ENCODE measurements around the gene SLC5A6. TPM values are rescaled to one million over a fixed set of nuclear protein-coding genes. Genes with fewer than 3 reads are reported as not detected.

Gene SLC5A6
- total RNA-seq, 1 donor from 2014 or later, result 89.2 TPM

DNA sequence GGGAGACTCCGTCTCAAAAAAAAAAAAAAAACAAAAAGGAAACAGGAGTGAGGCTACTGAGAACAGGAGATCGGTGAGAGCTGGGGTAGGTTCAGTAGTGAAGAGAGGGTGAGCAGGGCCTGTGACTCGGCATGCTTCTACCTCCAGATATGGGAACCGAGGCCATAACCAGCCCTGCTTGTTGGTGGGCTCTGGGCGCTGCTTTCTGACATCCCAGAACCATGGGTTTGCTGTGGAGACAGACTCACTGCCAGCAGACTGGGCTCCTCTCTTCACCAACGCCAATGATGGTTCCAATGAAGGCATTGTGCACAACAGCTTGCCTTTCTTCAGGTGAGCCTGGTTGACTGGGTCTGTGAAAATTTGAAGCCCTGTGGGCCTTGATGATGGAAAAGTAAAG, 11.3 kb upstream of the SLC5A6 start:
- DNase-seq (ENCODE audit: low spot score), result no peak
- no peak overlapping the region for H3K27ac Mint-ChIP-seq
- H3K36me3 Mint-ChIP-seq (ENCODE audit: low read depth), result peaks cover 64% of the 10 kb centered on the region
- H3K4me3 Mint-ChIP-seq, result no peak overlapping the region
- intact Hi-C loops (cut with micrococcal nuclease), result no loop called here
- H3K27me3 Mint-ChIP-seq (ENCODE audit: insufficient read depth), result no peaks in the 10 kb centered on the region
- H3K9me3 Mint-ChIP-seq, result no peaks in the 10 kb centered on the region
- H3K4me1 Mint-ChIP-seq (ENCODE audit: low read depth), result peaks cover 16% of the 10 kb centered on the region

DNA sequence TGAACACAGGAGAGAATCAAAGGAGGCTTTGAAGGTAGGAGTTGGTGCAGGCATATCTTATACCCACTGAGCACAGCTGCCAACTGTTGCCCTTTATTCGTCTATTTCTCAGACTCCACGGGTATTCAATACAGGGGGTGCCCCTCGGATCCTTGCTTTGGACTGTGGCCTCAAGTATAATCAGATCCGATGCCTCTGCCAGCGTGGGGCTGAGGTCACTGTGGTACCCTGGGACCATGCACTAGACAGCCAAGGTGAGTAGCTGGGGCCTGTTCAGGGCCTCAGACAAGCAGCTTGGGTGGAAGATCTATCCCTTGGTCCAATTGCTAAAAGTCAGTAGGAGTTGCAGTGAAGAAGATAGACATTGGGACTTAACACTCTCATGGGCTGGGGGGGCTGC, 10.3 kb upstream of the SLC5A6 start:
- no peak overlapping the region for H3K4me3 Mint-ChIP-seq
- H3K27ac Mint-ChIP-seq, result no peak overlapping the region
- peaks cover 65% of the 10 kb centered on the region for H3K36me3 Mint-ChIP-seq (ENCODE audit: low read depth)
- H3K4me1 Mint-ChIP-seq (ENCODE audit: low read depth), result peaks cover 26% of the 10 kb centered on the region
- no peaks in the 10 kb centered on the region for H3K9me3 Mint-ChIP-seq
- no peak for DNase-seq (ENCODE audit: low spot score)
- H3K27me3 Mint-ChIP-seq (ENCODE audit: insufficient read depth), result no peaks in the 10 kb centered on the region
- intact Hi-C loops (cut with micrococcal nuclease), result no loop called here

DNA sequence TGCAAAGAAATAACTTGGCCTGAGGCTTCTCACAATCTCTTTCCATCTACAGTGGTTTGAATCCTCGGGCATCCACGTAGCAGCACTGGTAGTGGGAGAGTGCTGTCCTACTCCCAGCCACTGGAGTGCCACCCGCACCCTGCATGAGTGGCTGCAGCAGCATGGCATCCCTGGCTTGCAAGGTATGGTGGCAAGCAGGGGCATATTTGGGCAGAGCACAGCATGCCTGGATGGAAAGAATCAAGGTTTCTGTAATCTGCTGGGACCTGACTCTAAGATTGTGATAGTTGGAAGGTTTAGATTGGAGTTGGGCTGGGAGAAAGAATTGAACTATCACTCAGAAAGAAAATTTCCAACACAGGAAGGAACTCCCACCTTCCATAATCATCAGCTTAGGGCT, 9.1 kb upstream of the SLC5A6 start:
- intact Hi-C loops (cut with micrococcal nuclease), result no loop called here
- H3K4me3 Mint-ChIP-seq, result no peak overlapping the region
- H3K9me3 Mint-ChIP-seq, result no peaks in the 10 kb centered on the region
- no peak for DNase-seq (ENCODE audit: low spot score)
- H3K4me1 Mint-ChIP-seq (ENCODE audit: low read depth), result peaks cover 37% of the 10 kb centered on the region
- peaks cover 61% of the 10 kb centered on the region for H3K36me3 Mint-ChIP-seq (ENCODE audit: low read depth)
- H3K27me3 Mint-ChIP-seq (ENCODE audit: insufficient read depth), result no peaks in the 10 kb centered on the region
- no peak overlapping the region for H3K27ac Mint-ChIP-seq

DNA sequence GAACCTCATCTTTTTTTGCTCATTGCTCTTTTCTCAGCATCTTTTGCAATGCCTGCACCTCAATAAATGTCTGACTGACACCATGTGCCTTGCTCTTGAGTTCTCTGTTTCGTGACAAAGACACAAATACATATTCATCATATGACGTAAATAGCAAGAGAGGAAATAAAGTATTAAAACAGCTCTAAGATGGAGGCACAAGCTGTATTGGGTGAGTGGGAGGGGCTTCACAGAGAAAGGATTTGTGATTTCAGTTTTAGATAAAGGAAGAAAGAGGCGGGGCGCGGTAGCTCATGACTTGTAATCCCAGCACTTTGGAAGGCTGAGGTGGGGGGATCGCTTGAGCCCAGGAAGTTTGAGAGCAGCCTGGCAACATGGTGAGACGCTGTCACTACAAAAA, 8.0 kb upstream of the SLC5A6 start:
- H3K36me3 Mint-ChIP-seq (ENCODE audit: low read depth), result peaks cover 61% of the 10 kb centered on the region
- DNase-seq (ENCODE audit: low spot score), result no peak
- H3K4me1 Mint-ChIP-seq (ENCODE audit: low read depth), result peaks cover 40% of the 10 kb centered on the region
- H3K27me3 Mint-ChIP-seq (ENCODE audit: insufficient read depth), result no peaks in the 10 kb centered on the region
- no peak overlapping the region for H3K4me3 Mint-ChIP-seq
- H3K9me3 Mint-ChIP-seq, result no peaks in the 10 kb centered on the region
- intact Hi-C loops (cut with micrococcal nuclease), result no loop called here
- H3K27ac Mint-ChIP-seq, result no peak overlapping the region

DNA sequence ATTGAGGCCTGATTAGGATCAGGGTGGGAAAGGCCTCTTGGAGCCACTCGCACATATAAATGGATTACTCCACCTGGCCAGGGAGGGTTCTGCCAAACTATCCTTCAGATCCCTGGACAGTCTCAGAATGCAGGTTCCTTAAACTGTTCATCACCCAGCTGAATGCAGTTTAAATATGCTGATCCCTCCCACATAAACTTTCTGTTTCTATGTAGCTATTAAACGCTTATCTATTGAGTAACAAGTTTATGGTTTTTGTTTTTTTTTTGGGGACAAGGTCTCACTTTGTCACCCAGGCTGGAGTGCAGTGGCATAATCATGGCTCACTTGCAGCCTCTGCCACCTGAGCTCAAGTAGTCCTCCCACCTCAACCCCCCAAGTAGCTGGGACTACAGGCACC, 7.0 kb upstream of the SLC5A6 start:
- Mint-ChIP-seq H3K4me1 (ENCODE audit: low read depth) (peaks cover 41% of the 10 kb centered on the region), H3K27ac (no peak overlapping the region)

DNA sequence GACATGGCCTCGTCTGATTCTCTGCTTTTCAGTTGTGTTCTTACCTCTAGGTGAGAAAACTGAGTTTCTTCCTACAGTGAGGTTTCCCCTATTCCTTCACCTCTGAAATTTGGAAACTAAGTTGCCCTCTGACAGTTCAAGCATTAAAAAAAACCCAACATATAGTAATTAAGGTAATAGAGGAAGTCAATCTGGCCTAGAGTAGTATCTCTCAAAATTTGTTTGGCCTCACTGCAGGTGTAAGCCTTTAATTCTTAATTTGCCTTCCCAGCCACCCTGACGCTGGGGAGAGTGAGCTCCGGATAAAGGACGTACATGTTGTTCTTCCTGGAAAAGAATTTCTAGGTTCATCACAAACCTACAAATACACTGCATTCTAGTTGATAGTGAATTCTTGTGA, 6.5 kb upstream of the SLC5A6 start:
- no peak overlapping the region for H3K27ac Mint-ChIP-seq
- H3K27me3 Mint-ChIP-seq (ENCODE audit: insufficient read depth), result no peaks in the 10 kb centered on the region
- H3K4me3 Mint-ChIP-seq, result peak overlapping the region; percentile 98
- no peak for DNase-seq (ENCODE audit: low spot score)
- no peaks in the 10 kb centered on the region for H3K9me3 Mint-ChIP-seq
- peaks cover 57% of the 10 kb centered on the region for H3K36me3 Mint-ChIP-seq (ENCODE audit: low read depth)
- H3K4me1 Mint-ChIP-seq (ENCODE audit: low read depth), result peaks cover 46% of the 10 kb centered on the region
- intact Hi-C loops (cut with micrococcal nuclease), result loop anchor here (1.0 to 10.0 kb wide), 6 partner anchors 9 to 976 kb away; partner anchors contain the start of genes CCDC121, CENPA, GPN1 and HADHA

More for the DNA sequence above, 7.0 kb upstream of the SLC5A6 start:
- intact Hi-C loops (cut with micrococcal nuclease), result loop anchor here (5.0 to 10.0 kb wide), 5 partner anchors 186 to 977 kb away; partner anchors contain the start of genes CCDC121, CENPA, GPN1 and HADHA
- no peaks in the 10 kb centered on the region for H3K9me3 Mint-ChIP-seq
- no peak for DNase-seq (ENCODE audit: low spot score)
- H3K4me3 Mint-ChIP-seq, result peak overlapping the region; percentile 98
- peaks cover 55% of the 10 kb centered on the region for H3K36me3 Mint-ChIP-seq (ENCODE audit: low read depth)
- H3K27me3 Mint-ChIP-seq (ENCODE audit: insufficient read depth), result no peaks in the 10 kb centered on the region

DNA sequence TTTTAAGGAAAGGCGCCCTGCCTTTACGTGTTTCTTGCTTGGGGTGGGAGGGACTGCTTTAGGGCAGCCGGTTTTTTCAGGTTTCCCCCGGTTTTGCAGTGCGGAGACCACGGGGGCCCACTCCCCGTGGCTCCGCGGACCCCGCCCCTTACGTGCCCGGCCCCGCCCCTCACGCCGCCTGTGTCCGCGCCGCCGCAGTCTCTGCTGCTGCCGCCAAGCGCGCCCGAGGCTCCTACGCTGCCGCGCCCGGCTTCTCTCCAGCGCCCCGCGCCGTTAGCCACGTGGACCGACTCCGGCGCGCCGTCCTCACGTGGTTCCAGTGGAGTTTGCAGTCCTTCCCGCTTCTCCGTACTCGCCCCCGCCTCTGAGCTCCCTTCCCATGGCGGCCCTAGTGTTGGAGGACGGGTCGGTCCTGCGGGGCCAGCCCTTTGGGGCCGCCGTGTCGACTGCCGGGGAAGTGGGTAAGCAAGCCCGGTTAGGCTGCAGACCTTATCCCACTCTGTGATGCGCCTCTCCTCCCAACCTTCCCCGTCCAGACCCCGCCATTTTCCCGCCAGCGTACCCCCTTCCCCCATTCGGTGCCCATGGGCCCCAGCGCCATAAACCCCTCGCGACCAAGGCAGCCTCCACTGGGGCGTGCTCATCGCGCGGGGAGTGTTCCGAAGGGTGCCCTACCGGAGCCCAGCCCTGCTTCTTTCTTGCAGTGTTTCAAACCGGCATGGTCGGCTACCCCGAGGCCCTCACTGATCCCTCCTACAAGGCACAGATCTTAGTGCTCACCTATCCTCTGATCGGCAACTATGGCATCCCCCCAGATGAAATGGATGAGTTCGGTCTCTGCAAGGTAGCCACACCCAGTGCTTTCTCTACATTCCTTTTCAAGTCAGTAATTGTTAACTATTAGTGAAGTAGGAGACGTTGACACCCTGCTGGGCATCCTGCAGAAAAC, 5.4 kb upstream of the SLC5A6 start, which contains the start of gene CAD:
TSS of gene CAD (plus strand) at position 197 of the 949 bp plus-strand sequence. CDS start at position 380, 183 bp downstream.
- peak; percentile 85 for DNase-seq (ENCODE audit: low spot score)
- Mint-ChIP-seq H3K36me3 (ENCODE audit: low read depth) (peaks cover 54% of the 10 kb centered on the region), H3K4me3 (peak within 1 kb of the TSS; percentile 98), H3K27me3 (ENCODE audit: insufficient read depth) (no peaks in the 10 kb centered on the region), H3K4me1 (ENCODE audit: low read depth) (peaks cover 58% of the 10 kb centered on the region), H3K27ac (peak within 1 kb of the TSS; percentile 94), H3K9me3 (no peaks in the 10 kb centered on the region)
- intact Hi-C loops (cut with micrococcal nuclease), result loop anchor here (1.0 to 10.0 kb wide), 17 partner anchors 8 to 975 kb away; partner anchors contain the start of genes ABHD1, AGBL5, CCDC121 and CENPA

DNA sequence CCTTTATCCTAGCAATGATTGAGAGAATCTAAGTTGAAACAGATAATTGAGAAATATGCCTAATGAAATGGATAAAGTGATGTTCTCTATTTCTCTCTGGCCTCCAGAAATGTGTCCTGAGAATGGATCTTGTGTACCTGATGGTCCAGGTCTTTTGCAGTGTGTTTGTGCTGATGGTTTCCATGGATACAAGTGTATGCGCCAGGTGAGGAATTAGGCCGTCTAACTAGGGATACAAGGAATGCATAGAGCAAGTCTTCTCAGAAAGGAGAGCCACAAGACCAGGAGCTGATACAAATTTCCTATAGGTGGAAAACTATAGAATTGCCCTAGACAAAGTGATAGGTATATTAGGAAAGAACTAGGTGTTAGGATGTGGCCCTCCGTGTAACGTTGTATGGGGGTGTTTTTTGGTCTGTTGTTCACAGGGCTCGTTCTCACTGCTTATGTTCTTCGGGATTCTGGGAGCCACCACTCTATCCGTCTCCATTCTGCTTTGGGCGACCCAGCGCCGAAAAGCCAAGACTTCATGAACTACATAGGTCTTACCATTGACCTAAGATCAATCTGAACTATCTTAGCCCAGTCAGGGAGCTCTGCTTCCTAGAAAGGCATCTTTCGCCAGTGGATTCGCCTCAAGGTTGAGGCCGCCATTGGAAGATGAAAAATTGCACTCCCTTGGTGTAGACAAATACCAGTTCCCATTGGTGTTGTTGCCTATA, 4.5 kb upstream of the SLC5A6 start:
- Mint-ChIP-seq H3K9me3 (no peaks in the 10 kb centered on the region), H3K36me3 (ENCODE audit: low read depth) (peaks cover 48% of the 10 kb centered on the region), H3K4me3 (peak overlapping the region; percentile 98), H3K27ac (peak overlapping the region; percentile 91), H3K27me3 (ENCODE audit: insufficient read depth) (no peaks in the 10 kb centered on the region), H3K4me1 (ENCODE audit: low read depth) (peaks cover 58% of the 10 kb centered on the region)
- intact Hi-C loops (cut with micrococcal nuclease), result loop anchor here (1.0 to 10.0 kb wide), 16 partner anchors 46 to 974 kb away; partner anchors contain the start of genes ABHD1, AGBL5, CCDC121 and CENPA
- DNase-seq (ENCODE audit: low spot score), result no peak

DNA sequence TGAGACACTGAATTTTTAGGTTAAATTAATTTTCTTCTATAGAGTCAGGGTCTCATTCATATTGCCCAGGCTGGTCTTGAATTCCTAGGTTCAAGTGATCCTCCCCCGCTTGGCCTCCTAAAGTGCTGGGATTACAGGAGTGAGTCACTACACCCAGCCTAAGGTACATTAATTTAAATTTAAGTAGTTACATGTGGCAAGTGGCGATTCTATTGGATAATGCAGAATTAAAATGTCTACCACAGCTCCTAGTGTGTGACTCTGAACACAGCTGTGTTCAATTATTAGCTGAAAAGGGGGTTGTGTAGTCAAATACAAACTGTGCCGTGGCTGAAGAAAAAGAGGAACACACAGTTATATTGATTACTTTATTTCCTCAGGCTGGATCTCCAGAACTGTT, 2.9 kb upstream of the SLC5A6 start:
- Mint-ChIP-seq H3K36me3 (ENCODE audit: low read depth) (peaks cover 42% of the 10 kb centered on the region), H3K27ac (no peak overlapping the region), H3K4me3 (no peak overlapping the region), H3K9me3 (no peaks in the 10 kb centered on the region), H3K27me3 (ENCODE audit: insufficient read depth) (no peaks in the 10 kb centered on the region), H3K4me1 (ENCODE audit: low read depth) (peaks cover 53% of the 10 kb centered on the region)
- DNase-seq (ENCODE audit: low spot score), result no peak
- intact Hi-C loops (cut with micrococcal nuclease), result loop anchor here (5.0 to 10.0 kb wide), 5 partner anchors 190 to 973 kb away; partner anchors contain the start of genes CCDC121, CENPA, GPN1 and HADHA

DNA sequence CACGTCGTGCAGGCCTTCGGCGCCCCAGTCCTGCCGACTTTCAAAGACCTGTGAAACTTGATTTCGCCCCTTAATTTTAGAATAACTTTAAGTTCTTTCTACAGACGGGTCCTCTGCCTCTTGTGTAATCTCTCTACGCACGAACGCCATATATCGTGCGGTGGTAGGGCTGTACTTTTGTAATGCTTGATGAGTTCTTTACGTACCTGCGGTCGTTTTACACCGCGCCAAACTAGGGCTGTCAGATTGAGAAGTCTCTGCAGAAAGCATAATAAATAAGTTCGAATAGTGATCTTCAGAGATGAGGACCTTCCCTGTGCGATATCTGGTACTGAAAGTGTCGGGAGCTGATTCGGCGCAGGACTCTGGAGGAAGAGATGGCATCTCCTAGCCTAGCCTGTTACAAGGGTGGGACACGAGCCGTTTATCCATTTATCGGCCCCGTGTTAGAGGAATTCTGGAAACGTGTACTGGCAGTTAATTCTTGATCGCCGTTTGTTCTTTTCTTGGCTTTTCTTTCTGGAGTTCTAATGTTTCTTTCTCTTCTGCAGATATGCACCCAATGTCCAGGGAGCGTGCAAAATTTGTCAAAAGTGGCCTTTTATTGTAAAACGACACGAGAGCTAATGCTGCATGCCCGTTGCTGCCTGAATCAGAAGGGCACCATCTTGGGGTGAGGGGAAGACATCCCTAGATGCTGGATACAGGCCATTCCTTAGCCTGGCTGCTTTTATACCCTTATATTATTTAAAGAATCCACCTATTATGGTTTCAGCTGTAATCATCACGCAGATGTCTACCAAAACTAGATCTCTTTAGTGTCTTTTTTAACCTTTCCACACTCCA, 781 bp upstream of the SLC5A6 start:
- intact Hi-C loops (cut with micrococcal nuclease), result loop anchor here (1.0 to 10.0 kb wide), 11 partner anchors 50 to 450 kb away; partner anchors contain the start of genes CCDC121, GPN1, GTF3C2 and KHK
- no peaks in the 10 kb centered on the region for H3K9me3 Mint-ChIP-seq
- peaks cover 44% of the 10 kb centered on the region for H3K36me3 Mint-ChIP-seq (ENCODE audit: low read depth)
- H3K27me3 Mint-ChIP-seq (ENCODE audit: insufficient read depth), result no peaks in the 10 kb centered on the region
- DNase-seq (ENCODE audit: low spot score), result peak; percentile 32
- peak overlapping the region; percentile 100 for H3K27ac Mint-ChIP-seq
- peak overlapping the region; percentile 99 for H3K4me3 Mint-ChIP-seq
- H3K4me1 Mint-ChIP-seq (ENCODE audit: low read depth), result peaks cover 60% of the 10 kb centered on the region

DNA sequence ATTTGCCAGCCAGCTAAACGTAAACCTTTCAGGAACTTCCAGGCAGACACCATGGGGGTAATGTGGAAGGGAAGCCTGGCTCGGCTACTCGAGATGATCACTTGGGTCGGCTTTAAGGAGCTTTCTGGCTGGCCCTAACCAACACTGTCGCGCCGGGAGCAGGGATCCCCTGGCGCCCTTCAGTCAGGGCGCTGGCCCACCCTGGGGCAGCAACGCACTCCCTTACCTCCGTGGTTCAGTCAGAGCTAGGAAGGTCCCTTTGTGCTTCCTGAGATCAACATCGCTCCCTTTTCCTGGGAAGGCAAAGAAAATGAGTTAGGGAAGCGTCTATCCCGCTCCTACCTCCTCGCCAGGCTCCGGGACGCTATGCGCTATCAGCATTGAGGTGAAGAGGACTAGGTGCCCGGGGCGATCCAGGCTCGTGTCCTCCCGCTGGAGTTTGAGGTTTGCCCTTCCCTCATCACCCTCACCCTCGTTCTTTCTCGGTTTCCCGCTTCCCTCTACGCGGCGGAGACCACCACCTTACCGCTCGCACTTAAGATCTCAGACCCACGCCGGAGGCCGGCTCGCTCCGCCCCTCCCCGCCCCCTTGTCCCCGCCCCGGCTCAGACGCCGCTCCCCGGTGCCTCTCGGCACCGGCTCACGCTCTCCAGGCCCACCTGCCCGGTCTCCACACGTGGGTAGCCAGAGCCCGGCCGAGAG, 676 bp downstream of the SLC5A6 start:
- DNase-seq (ENCODE audit: low spot score), result no peak
- H3K9me3 Mint-ChIP-seq, result no peaks in the 10 kb centered on the region
- peak overlapping the region; percentile 91 for H3K4me3 Mint-ChIP-seq
- H3K27ac Mint-ChIP-seq, result peak overlapping the region; percentile 91
- H3K4me1 Mint-ChIP-seq (ENCODE audit: low read depth), result peaks cover 47% of the 10 kb centered on the region
- peaks cover 43% of the 10 kb centered on the region for H3K36me3 Mint-ChIP-seq (ENCODE audit: low read depth)
- intact Hi-C loops (cut with micrococcal nuclease), result loop anchor here (1.0 to 10.0 kb wide), 3 partner anchors 160 to 413 kb away; partner anchors contain the start of genes AGBL5, CCDC121, GPN1 and PPM1G
- H3K27me3 Mint-ChIP-seq (ENCODE audit: insufficient read depth), result no peaks in the 10 kb centered on the region
